GM12878 (cell line): Measurements from ENCODE around the gene OPN4. TPM values are rescaled to one million over a fixed set of nuclear protein-coding genes. Genes with fewer than 3 reads are reported as not detected.

Source experiments
- ATAC-seq: fragments of 200-7000 bp; cut with Tn5 transposase; 3 replicates; pipeline ENCODE4 v1.9.1; 2020; ENCODE audit warnings: mild to moderate bottlenecking, moderate library complexity
- BruUV-seq: library from RNA; stranded (reverse); fragments of 400-500 nt; replicated peaks from 2 replicates; lab custom pipeline; 2021; lab: Mats Ljungman, UMichigan
- CTCF ChIA-PET: fragments of 300-600 bp; sonication (Branson Sonifier 250); formaldehyde crosslinking; extraction: SDS; loops from one replicate; lab custom pipeline; 2021; ENCODE audit warnings: inconsistent platforms; lab: Yijun Ruan, JAX
- POLR2A ChIA-PET: fragments of 350-600 bp; formaldehyde crosslinking; extraction: SDS; loops from one replicate; lab custom pipeline; 2021; ENCODE audit warnings: inconsistent platforms; lab: Charles Lee
- RAD21 ChIA-PET: fragments of 300-600 bp; sonication (Branson Sonifier 250); formaldehyde crosslinking; loops from one replicate; lab custom pipeline; 2023; ENCODE audit warnings: antibody characterized with exemption; ENCODE audit not compliant: unreplicated experiment; lab: Charles Lee
- SMC1A ChIA-PET: fragments of 300-600 bp; sonication (Branson Sonifier 250); formaldehyde crosslinking; loops from one replicate; lab custom pipeline; 2023; ENCODE audit not compliant: unreplicated experiment, uncharacterized antibody; lab: Charles Lee
- DNase-seq: peaks from one replicate; pipeline ENCODE4 v3.0.0-alpha.2; 2011; ENCODE audit warnings: low read depth, low spot score
- FAIRE-seq: peaks from 3 replicates; lab custom pipeline; 2011; peaks lifted over from hg19 to GRCh38; lab: Jason Lieb, UNC
- H2AFZ ChIP-seq: 2 replicates; pipeline ENCODE4 v1.6.0; 2011; ENCODE audit warnings: low read depth, low read length, control low read depth; ENCODE audit not compliant: control insufficient read depth
- H3K27ac ChIP-seq: 2 replicates; pipeline ENCODE4 v1.5.1; 2011; ENCODE audit warnings: control low read depth; ENCODE audit not compliant: control insufficient read depth, insufficient read depth
- H3K27me3 ChIP-seq, 2 experiments: replicated peaks in 1 of 2; 2 replicates each; pipeline versions ENCODE4 v1.6.0 to v1.6.1; 2011; ENCODE audit warnings: low read length in 1 of 2; ENCODE audit not compliant: control insufficient read depth in 2 of 2, insufficient read depth in 2 of 2
- H3K36me3 ChIP-seq, 2 experiments: 2 replicates each; pipeline ENCODE4 v1.5.1; 2011; ENCODE audit warnings: low read length in 1 of 2; ENCODE audit not compliant: control insufficient read depth in 2 of 2, insufficient read depth in 2 of 2
- H3K4me1 ChIP-seq: 2 replicates; pipeline ENCODE4 v1.6.1; 2011; ENCODE audit warnings: mild to moderate bottlenecking, low read length, moderate library complexity, mixed read lengths; ENCODE audit not compliant: control insufficient read depth, insufficient read depth
- H3K4me2 ChIP-seq: 2 replicates; pipeline ENCODE4 v1.6.0; 2011; ENCODE audit warnings: control low read depth; ENCODE audit not compliant: control insufficient read depth, insufficient read depth
- H3K4me3 ChIP-seq: fragments of 200-600 bp; sonication (generic); 2 replicates; pipeline ENCODE4 v1.5.1; 2016
- H3K79me2 ChIP-seq: 2 replicates; pipeline ENCODE4 v1.6.0; 2011; ENCODE audit warnings: low read length; ENCODE audit not compliant: control insufficient read depth, insufficient read depth
- H3K9ac ChIP-seq: 2 replicates; pipeline ENCODE4 v1.8.0; 2011; ENCODE audit warnings: low read length, control low read depth, mixed read lengths; ENCODE audit not compliant: control insufficient read depth, insufficient read depth
- H3K9me3 ChIP-seq: replicated peaks from 3 replicates; pipeline ENCODE4 v1.5.1; 2011; ENCODE audit warnings: mild to moderate bottlenecking, low read length; ENCODE audit not compliant: control insufficient read depth, insufficient read depth
- H4K20me1 ChIP-seq: 2 replicates; pipeline ENCODE4 v1.6.0; 2011; ENCODE audit not compliant: control insufficient read depth, insufficient read depth
- CBX5 ChIP-seq: sonication (generic); IDR thresholded peaks from 2 replicates; pipeline ENCODE4 v1.6.1; 2016; ENCODE audit warnings: low read depth, moderate library complexity, mild to moderate bottlenecking, inconsistent platforms
- CHD4 ChIP-seq: fragments of 200-600 bp; sonication (generic); IDR thresholded peaks from 2 replicates; pipeline ENCODE4 v1.6.1; 2016; ENCODE audit warnings: mild to moderate bottlenecking
- FOS ChIP-seq: IDR thresholded peaks from 3 replicates; pipeline ENCODE4 v1.6.1; 2011; ENCODE audit warnings: borderline replicate concordance; ENCODE audit not compliant: insufficient read length; ENCODE audit errors: extremely low read depth
- HDGF ChIP-seq: fragments of 450-650 bp; IDR thresholded peaks from 2 replicates; pipeline ENCODE4 v1.6.1; 2016; ENCODE audit warnings: antibody characterized with exemption
- KLF5 ChIP-seq: fragments of 450-650 bp; IDR thresholded peaks from 2 replicates; pipeline ENCODE4 v1.6.1; 2014; ENCODE audit warnings: mild to moderate bottlenecking; ENCODE audit not compliant: partially characterized antibody
- NBN ChIP-seq: fragments of 450-650 bp; IDR thresholded peaks from 2 replicates; pipeline ENCODE4 v1.6.1; 2016
- RBBP5 ChIP-seq: fragments of 200-600 bp; sonication (generic); conservative IDR thresholded peaks from 2 replicates; pipeline ENCODE4 v1.6.1; 2016
- TAF1 ChIP-seq: IDR thresholded peaks from 2 replicates; pipeline ENCODE4 v1.6.1; 2011; ENCODE audit warnings: mild to moderate bottlenecking, low read depth, low read length, borderline replicate concordance
- ZNF217 ChIP-seq: fragments of 450-650 bp; IDR thresholded peaks from 2 replicates; pipeline ENCODE4 v1.6.1; 2017; ENCODE audit warnings: antibody characterized with exemption, mild to moderate bottlenecking
- ZNF384 ChIP-seq: IDR thresholded peaks from 2 replicates; pipeline ENCODE4 v1.6.1; 2012; ENCODE audit warnings: low read depth, mild to moderate bottlenecking, low read length, improper control_type of control experiment, borderline replicate concordance
- WGBS: methylation state at CpG from one replicate; pipeline ENCODE4 v1.1.6; 2016; ENCODE audit warnings: low lambda C conversion rate; ENCODE audit not compliant: insufficient replicate concordance, insufficient coverage; ENCODE audit errors: missing lambda C conversion rate; 5-methylcytosine and 5-hydroxymethylcytosine counted together
- in situ Hi-C: fragments of 300-500 bp; cut with MboI; formaldehyde crosslinking; loops from 9 replicates; pipeline ENCODE4 v1.14.3; 2018; ENCODE audit warnings: mixed read lengths
- intact Hi-C: fragments of 100-400 bp; cut with micrococcal nuclease; formaldehyde crosslinking; loops from one replicate; pipeline ENCODE4 v1.14.2; 2022; ENCODE audit not compliant: unreplicated experiment
- polyA plus RNA-seq, 11 experiments: library from polyadenylated mRNA; depleted of rRNA in 4 of 11; unstranded in 6 of 11; stranded (reverse) in 5 of 11; fragments of >200 nt; fragmentation: Nextera tagmentation in 4 of 11; fragmentation: Illumina TruSeq in 1 of 11; extraction: Ambion mirVana in 4 of 11; extraction: Trizol in 1 of 11; gene quantifications; 1 replicate in 1 of 11; 2 replicates in 10 of 11; pipeline versions ENCODE4 v1.2.1 to v1.2.3, GENCODE V29; 2011 to 2016; ENCODE audit warnings: inconsistent platforms in 2 of 11, missing spikeins in 2 of 11, low read depth in 1 of 11
- total RNA-seq, 4 experiments: library from RNA; depleted of rRNA in 3 of 4; stranded (reverse); fragments of >200 nt in 3 of 4; fragmentation: Illumina TruSeq in 1 of 4; extraction: Trizol in 1 of 4; gene quantifications; 2 replicates each; pipeline versions ENCODE4 v1.2.1 to v1.2.3, GENCODE V29; 2013 to 2021
- TF ChIP-seq, protein P1 (sequence below), 3 experiments: IDR thresholded peaks in 2 of 3; conservative IDR thresholded peaks in 1 of 3; 2 replicates each; pipeline ENCODE4 v1.5.1; 2011; ENCODE audit warnings: low read depth in 3 of 3, low read length in 3 of 3, mild to moderate bottlenecking in 3 of 3, control low read depth in 2 of 3, moderate library complexity in 2 of 3, inconsistent platforms in 1 of 3, mixed read lengths in 1 of 3; ENCODE audit not compliant: control insufficient read depth in 2 of 3, insufficient read depth in 1 of 3; ENCODE audit errors: extremely low read depth in 1 of 3

OPN4 gene
- total and polyA plus RNA-seq, 10 of the 15 experiments (the other 5 are each of a cell fraction or from before 2014, with no cell fraction given) = not detected

DNA sequence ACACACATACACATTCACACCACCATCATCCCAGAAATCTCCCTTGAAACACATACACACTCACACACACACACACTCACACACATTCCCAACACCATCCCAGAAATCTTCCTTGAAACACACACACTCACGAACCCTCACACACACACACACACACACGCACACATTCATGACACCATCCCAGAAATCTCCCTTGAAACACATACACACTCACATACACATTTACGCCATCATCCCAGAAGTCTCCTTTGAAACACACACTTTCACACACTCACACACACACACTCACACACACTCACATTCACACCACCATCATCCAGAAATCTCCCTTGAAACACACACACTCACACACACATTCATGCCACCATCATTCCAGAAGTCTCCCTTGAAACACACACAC, 360 bp upstream of the OPN4 start:
- no TSS peak for BruUV-seq
- TF ChIP-seq ZNF217 (no peak), NBN (peak; percentile 39; the same call in 1 of the 2 replicates), HDGF (0 out of 2 replicates have a peak, but pooled peaks have one; percentile 17)
- Histone ChIP-seq H4K20me1 (no peaks in the 10 kb centered on the region; the same call in 1 of the 2 replicates), H3K4me3 (no peak overlapping the region), H2AFZ (no peak overlapping the region), H3K36me3 (no peaks in the 10 kb centered on the region), H3K9me3 (no peaks in the 10 kb centered on the region), H3K4me2 (no peak overlapping the region), H3K27me3 (no peaks in the 10 kb centered on the region; a peak in 1 of 4 replicates), H3K4me1 (no peaks in the 10 kb centered on the region), H3K79me2 (no peaks in the 10 kb centered on the region), H3K27ac (no peak overlapping the region), H3K9ac (no peak overlapping the region)
- in situ Hi-C loops (no loop called here), intact Hi-C loops (no loop called here)
- no peak for DNase-seq
- no peak for FAIRE-seq
- no peak for ATAC-seq
- CTCF ChIA-PET = interaction anchor here (1.1 kb wide), 1 partner anchor 11 kb away, joined by 3 read pairs; no protein-coding TSS in a partner anchor
- SMC1A ChIA-PET = no interaction called here
- POLR2A ChIA-PET = no interaction called here
- 56% methylated on average over 3 of the region's 3 CpGs for WGBS
- RAD21 ChIA-PET = no interaction called here

- no peak overlapping the region for H3K4me3 ChIP-seq
- H3K9me3 ChIP-seq = no peaks in the 10 kb centered on the region
- ChIA-PET POLR2A (no interaction called here), RAD21 (no interaction called here), SMC1A (no interaction called here), CTCF (interaction anchor here (1.0 kb wide), 1 partner anchor 12 kb away, joined by 3 read pairs; no protein-coding TSS in a partner anchor)
- WGBS = 45% methylated on average over 4 of the region's 4 CpGs
- DNase-seq = no peak
- BruUV-seq = no TSS peak
- no peak overlapping the region for H3K4me2 ChIP-seq
- no peaks in the 10 kb centered on the region for H3K79me2 ChIP-seq
- no peaks in the 10 kb centered on the region; a peak in 1 of 4 replicates for H3K27me3 ChIP-seq
- no peaks in the 10 kb centered on the region for H3K36me3 ChIP-seq
- no peak overlapping the region for H2AFZ ChIP-seq
- no peak for FAIRE-seq
- intact Hi-C loops (no loop called here), in situ Hi-C loops (no loop called here)
- TF ChIP-seq CHD4 = no peak
- TF ChIP-seq CBX5 = no peak
- TF ChIP-seq, protein P1, sequence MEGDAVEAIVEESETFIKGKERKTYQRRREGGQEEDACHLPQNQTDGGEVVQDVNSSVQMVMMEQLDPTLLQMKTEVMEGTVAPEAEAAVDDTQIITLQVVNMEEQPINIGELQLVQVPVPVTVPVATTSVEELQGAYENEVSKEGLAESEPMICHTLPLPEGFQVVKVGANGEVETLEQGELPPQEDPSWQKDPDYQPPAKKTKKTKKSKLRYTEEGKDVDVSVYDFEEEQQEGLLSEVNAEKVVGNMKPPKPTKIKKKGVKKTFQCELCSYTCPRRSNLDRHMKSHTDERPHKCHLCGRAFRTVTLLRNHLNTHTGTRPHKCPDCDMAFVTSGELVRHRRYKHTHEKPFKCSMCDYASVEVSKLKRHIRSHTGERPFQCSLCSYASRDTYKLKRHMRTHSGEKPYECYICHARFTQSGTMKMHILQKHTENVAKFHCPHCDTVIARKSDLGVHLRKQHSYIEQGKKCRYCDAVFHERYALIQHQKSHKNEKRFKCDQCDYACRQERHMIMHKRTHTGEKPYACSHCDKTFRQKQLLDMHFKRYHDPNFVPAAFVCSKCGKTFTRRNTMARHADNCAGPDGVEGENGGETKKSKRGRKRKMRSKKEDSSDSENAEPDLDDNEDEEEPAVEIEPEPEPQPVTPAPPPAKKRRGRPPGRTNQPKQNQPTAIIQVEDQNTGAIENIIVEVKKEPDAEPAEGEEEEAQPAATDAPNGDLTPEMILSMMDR (IDR thresholded peaks at IDR 0.05 in 2 of 3, conservative IDR thresholded peaks at IDR 0.05 in 1 of 3; ENCODE audit: control insufficient read depth in 2 of 3, extremely low read depth in 1 of 3, insufficient read depth in 1 of 3, low read depth in 3 of 3, low read length in 3 of 3) = no peak
- no peak for TF ChIP-seq FOS
- TF ChIP-seq ZNF384 = no peak
- no peak for TF ChIP-seq KLF5
- no peak for TF ChIP-seq RBBP5
- TF ChIP-seq TAF1 = no peak
- no peaks in the 10 kb centered on the region; the same call in 1 of the 2 replicates for H4K20me1 ChIP-seq
- no peak for ATAC-seq
- no peak overlapping the region for H3K27ac ChIP-seq
- H3K4me1 ChIP-seq = no peaks in the 10 kb centered on the region
- H3K9ac ChIP-seq = no peak overlapping the region
These were observed 810 bp downstream of the OPN4 start for GRCh38 chr10:86655173-86655540.
